ENCODE results near the gene GPR153. TPM values are rescaled to one million over a fixed set of nuclear protein-coding genes. Genes with fewer than 3 reads are reported as not detected.

GPR153 gene
- total RNA-seq, 6 experiments from 2014 or later: 1.5 to 34.6 (median 6.6) TPM

- WGBS (ENCODE audit: insufficient coverage, low coverage, low lambda C conversion rate, missing lambda C conversion rate): 94% methylated on average over 10 of the region's 22 CpGs
- no peaks in the 10 kb centered on the region for H3K36me3 ChIP-seq
- no peak overlapping the region for H3K4me3 ChIP-seq
- DNase-seq: no peak
- no peaks in the 10 kb centered on the region for H3K4me1 ChIP-seq
- intact Hi-C loops (cut with DNase I): no loop called here
- no peaks in the 10 kb centered on the region for H3K9me3 ChIP-seq
- ATAC-seq: no peak
- H3K27me3 ChIP-seq: no peaks in the 10 kb centered on the region
- TF ChIP-seq POLR2A (IDR thresholded peaks at IDR 0.05) (no peak), CTCF (IDR thresholded peaks at IDR 0.05) (no peak)
- no peak overlapping the region for H3K27ac ChIP-seq
These were observed 9.0 kb upstream of the GPR153 start for GRCh38 chr1:6269720-6270400.

DNA sequence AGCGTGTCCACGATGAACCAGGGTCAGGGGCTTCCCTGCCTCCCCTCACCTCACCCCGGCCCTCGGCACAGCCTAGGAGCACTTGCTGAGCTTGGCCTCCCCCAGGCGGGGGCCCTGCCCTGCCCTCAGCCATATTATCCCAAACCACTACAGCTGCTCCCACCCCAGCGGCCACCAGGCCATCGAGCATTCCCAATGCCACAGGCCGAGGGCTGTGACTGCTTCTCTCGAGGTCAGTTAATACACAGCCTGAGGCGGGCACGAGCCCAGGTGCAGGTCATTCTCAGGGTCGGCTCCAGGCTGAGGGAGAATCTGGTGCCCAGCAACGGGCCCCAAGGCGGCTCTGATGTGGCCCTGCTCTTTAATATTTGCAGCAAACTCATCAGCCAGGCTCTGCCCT lies 8.4 kb upstream of the GPR153 start:
- Histone ChIP-seq H3K9me3 (no peaks in the 10 kb centered on the region), H3K27ac (no peak overlapping the region), H3K4me3 (no peak overlapping the region), H3K36me3 (no peaks in the 10 kb centered on the region), H3K4me1 (no peaks in the 10 kb centered on the region), H3K27me3 (no peaks in the 10 kb centered on the region)
- TF ChIP-seq CTCF (IDR thresholded peaks at IDR 0.05): no peak
- TF ChIP-seq POLR2A (IDR thresholded peaks at IDR 0.05): no peak
- ATAC-seq (no peak), DNase-seq (no peak)
- 90% methylated on average over 10 of the region's 14 CpGs for WGBS (ENCODE audit: insufficient coverage, low coverage, low lambda C conversion rate, missing lambda C conversion rate)
- intact Hi-C loops (cut with DNase I): no loop called here

GRCh38 chr1:6268415-6268814 lies 7.5 kb upstream of the GPR153 start:
- intact Hi-C loops (cut with DNase I): no loop called here
- TF ChIP-seq CTCF (IDR thresholded peaks at IDR 0.05): no peak
- TF ChIP-seq POLR2A (IDR thresholded peaks at IDR 0.05): no peak
- WGBS (ENCODE audit: insufficient coverage, low coverage, low lambda C conversion rate, missing lambda C conversion rate): 69% methylated on average over 3 of the region's 21 CpGs
- H3K4me3 ChIP-seq: no peak overlapping the region
- no peaks in the 10 kb centered on the region for H3K9me3 ChIP-seq
- H3K36me3 ChIP-seq: no peaks in the 10 kb centered on the region
- DNase-seq (no peak), ATAC-seq (no peak)
- H3K4me1 ChIP-seq: no peaks in the 10 kb centered on the region
- H3K27me3 ChIP-seq: no peaks in the 10 kb centered on the region
- no peak overlapping the region for H3K27ac ChIP-seq

- WGBS (ENCODE audit: insufficient coverage, low coverage, low lambda C conversion rate, missing lambda C conversion rate): 84% methylated on average over 10 of the region's 12 CpGs
- no peak for DNase-seq
- no peaks in the 10 kb centered on the region for H3K36me3 ChIP-seq
These were observed 6.9 kb upstream of the GPR153 start for GRCh38 chr1:6267686-6268322.

More at GRCh38 chr1:6267686-6268322, 6.9 kb upstream of the GPR153 start:
- intact Hi-C loops (cut with DNase I): no loop called here
- Histone ChIP-seq H3K27me3 (no peaks in the 10 kb centered on the region), H3K4me1 (no peaks in the 10 kb centered on the region), H3K4me3 (no peak overlapping the region), H3K27ac (no peak overlapping the region), H3K9me3 (no peaks in the 10 kb centered on the region)
- no peak for TF ChIP-seq CTCF (IDR thresholded peaks at IDR 0.05)
- no peak for TF ChIP-seq POLR2A (IDR thresholded peaks at IDR 0.05)
- ATAC-seq: no peak
